HEK293T (cell line): ENCODE results near the gene DEUP1.

Experiments
- CTCF ChIA-PET: fragments of 350-600 bp; formaldehyde crosslinking; extraction: SDS; loops from one replicate; lab custom pipeline; 2021; ENCODE audit warnings: antibody characterized with exemption, inconsistent platforms; lab: Yijun Ruan, JAX
- POLR2A ChIA-PET: fragments of 350-600 bp; formaldehyde crosslinking; extraction: SDS; loops from one replicate; lab custom pipeline; 2020; ENCODE audit warnings: antibody characterized with exemption, inconsistent platforms; lab: Yijun Ruan, JAX
- DNase-seq: peaks from one replicate; pipeline ENCODE4 v3.0.0; 2012; ENCODE audit warnings: mixed read lengths; ENCODE audit errors: extremely low spot score
- ARNT ChIP-seq: fragments of 450-650 bp; IDR thresholded peaks from 2 replicates; pipeline ENCODE4 v1.6.1; 2017; ENCODE audit warnings: mild to moderate bottlenecking
- BHLHE40 ChIP-seq: fragments of 450-650 bp; IDR thresholded peaks from 2 replicates; pipeline ENCODE4 v1.6.1; 2016; ENCODE audit warnings: mild to moderate bottlenecking, moderate library complexity, borderline replicate concordance
- CTBP1 ChIP-seq: fragments of 450-650 bp; IDR thresholded peaks from 2 replicates; pipeline ENCODE4 v1.6.1; 2016; ENCODE audit warnings: borderline replicate concordance
- ELF4 ChIP-seq: fragments of 450-650 bp; IDR thresholded peaks from 2 replicates; pipeline ENCODE4 v1.6.1; 2017; ENCODE audit warnings: antibody characterized with exemption
- FOXA1 ChIP-seq: fragments of 450-650 bp; IDR thresholded peaks from 2 replicates; pipeline ENCODE4 v1.6.1; 2016; ENCODE audit warnings: mild to moderate bottlenecking
- FOXK2 ChIP-seq: fragments of 450-650 bp; IDR thresholded peaks from 2 replicates; pipeline ENCODE4 v1.6.1; 2016; ENCODE audit warnings: mild to moderate bottlenecking
- FOXM1 ChIP-seq: fragments of 450-650 bp; IDR thresholded peaks from 2 replicates; pipeline ENCODE4 v1.6.1; 2017; ENCODE audit warnings: mild to moderate bottlenecking, borderline replicate concordance
- HDGF ChIP-seq: fragments of 450-650 bp; IDR thresholded peaks from 2 replicates; pipeline ENCODE4 v1.6.1; 2017; ENCODE audit warnings: antibody characterized with exemption, borderline replicate concordance
- L3MBTL2 ChIP-seq: fragments of 450-650 bp; conservative IDR thresholded peaks from 2 replicates; pipeline ENCODE4 v1.6.1; 2016; ENCODE audit warnings: mild to moderate bottlenecking
- LEF1 ChIP-seq: fragments of 450-650 bp; IDR thresholded peaks from 2 replicates; pipeline ENCODE4 v1.6.1; 2017; ENCODE audit warnings: mild to moderate bottlenecking, borderline replicate concordance
- NFRKB ChIP-seq: fragments of 450-650 bp; IDR thresholded peaks from 2 replicates; pipeline ENCODE4 v1.6.1; 2016; ENCODE audit warnings: mild to moderate bottlenecking, moderate library complexity
- SP1 ChIP-seq: fragments of 450-650 bp; IDR thresholded peaks from 2 replicates; pipeline ENCODE4 v1.6.1; 2017
- SUZ12 ChIP-seq: fragments of 450-650 bp; IDR thresholded peaks from 2 replicates; pipeline ENCODE4 v1.6.1; 2016; ENCODE audit warnings: mild to moderate bottlenecking
- TARDBP ChIP-seq: fragments of 450-650 bp; IDR thresholded peaks from 2 replicates; pipeline ENCODE4 v1.6.1; 2016
- ZNF384 ChIP-seq: fragments of 450-650 bp; IDR thresholded peaks from 2 replicates; pipeline ENCODE4 v1.6.1; 2016
- TF ChIP-seq, protein P1 (sequence below): fragments of 450-650 bp; IDR thresholded peaks from 2 replicates; pipeline ENCODE4 v1.6.1; 2016

Gene DEUP1

DNA sequence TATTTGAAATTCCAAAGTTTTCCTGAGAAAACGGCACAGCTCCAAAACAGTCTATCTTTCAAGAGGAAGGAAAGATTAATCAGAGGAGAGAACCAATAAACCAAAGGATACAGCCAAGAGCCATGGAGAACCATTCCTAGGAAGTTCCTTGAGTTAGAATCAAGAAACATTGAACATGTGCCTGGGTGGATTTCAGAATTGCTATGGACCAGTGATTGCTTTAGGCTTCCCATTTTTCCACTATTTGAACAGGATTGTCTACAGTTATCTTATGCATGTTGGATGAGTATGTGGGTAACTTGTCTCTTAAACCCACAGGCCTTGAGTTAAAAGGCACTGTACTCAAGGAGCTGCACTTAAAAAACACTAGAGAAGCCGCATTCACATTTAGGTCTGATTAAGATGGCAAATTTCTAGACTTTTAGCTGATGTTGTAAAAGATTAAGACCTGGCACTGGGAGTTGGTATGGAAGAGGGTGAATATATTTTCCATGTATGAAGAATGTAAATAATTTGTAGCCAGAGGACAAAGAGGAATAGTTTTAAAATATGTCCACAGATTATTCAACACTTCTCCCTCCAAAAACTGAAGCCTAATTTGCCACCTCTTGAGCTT, 11.2 kb upstream of the DEUP1 start:
- POLR2A ChIA-PET: no interaction called here
- TF ChIP-seq, protein P1, sequence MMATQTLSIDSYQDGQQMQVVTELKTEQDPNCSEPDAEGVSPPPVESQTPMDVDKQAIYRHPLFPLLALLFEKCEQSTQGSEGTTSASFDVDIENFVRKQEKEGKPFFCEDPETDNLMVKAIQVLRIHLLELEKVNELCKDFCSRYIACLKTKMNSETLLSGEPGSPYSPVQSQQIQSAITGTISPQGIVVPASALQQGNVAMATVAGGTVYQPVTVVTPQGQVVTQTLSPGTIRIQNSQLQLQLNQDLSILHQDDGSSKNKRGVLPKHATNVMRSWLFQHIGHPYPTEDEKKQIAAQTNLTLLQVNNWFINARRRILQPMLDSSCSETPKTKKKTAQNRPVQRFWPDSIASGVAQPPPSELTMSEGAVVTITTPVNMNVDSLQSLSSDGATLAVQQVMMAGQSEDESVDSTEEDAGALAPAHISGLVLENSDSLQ: no peak
- TF ChIP-seq TARDBP (no peak), L3MBTL2 (no peak), SUZ12 (no peak), ELF4 (no peak), FOXM1 (no peak), SP1 (no peak), CTBP1 (no peak), ZNF384 (no peak), LEF1 (no peak), ARNT (no peak), FOXA1 (no peak)
- no peak for DNase-seq
- CTCF ChIA-PET: no interaction called here

DNA sequence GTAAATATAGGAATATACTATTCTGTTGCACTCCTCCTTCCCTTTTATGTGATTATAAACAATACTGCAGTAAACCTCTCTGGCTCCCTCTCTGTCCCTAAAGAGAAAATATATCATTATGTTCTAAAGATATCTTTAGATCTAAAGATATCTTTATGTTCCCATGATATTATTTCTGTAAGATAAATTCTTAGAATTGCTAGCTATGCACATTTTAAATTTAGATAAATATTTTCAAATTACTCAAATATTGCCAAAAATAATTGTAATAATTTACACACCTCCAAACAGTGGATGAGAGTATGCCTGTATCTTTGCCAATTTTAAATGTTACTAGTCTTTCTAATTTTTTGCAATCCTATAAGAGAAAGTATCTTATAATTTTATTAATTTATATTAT, 10.3 kb upstream of the DEUP1 start:
- TF ChIP-seq HDGF: no peak
- TF ChIP-seq LEF1: no peak
- no peak for TF ChIP-seq L3MBTL2
- TF ChIP-seq ARNT: no peak
- TF ChIP-seq ELF4: no peak
- no peak for TF ChIP-seq ZNF384
- TF ChIP-seq SUZ12: no peak
- no peak for TF ChIP-seq FOXK2
- TF ChIP-seq TARDBP: no peak
- no peak for TF ChIP-seq CTBP1
- TF ChIP-seq, protein P1: no peak
- CTCF ChIA-PET: interaction anchor here (0.6 kb wide), 1 partner anchor 26 kb away, joined by 3 read pairs; no protein-coding TSS in a partner anchor
- DNase-seq: no peak
- POLR2A ChIA-PET: no interaction called here

DNA sequence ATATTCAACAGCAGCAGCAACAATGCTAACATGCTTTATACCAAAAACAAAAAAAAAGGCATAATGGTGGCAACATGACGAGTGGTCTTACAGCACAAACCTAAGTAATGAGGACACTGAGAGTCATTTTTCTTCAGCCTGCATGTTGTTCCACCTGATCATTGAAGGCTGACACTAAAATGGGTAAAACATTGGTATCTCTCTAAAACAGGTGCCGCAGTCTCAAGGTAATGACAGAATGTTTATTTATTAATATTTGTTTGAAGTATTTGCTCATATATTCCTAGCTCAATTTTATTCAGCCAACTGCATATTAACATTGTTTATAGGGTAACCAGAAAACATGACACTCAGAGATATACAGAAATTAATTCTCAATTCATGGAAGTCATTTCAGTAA, 8.3 kb upstream of the DEUP1 start:
- ChIA-PET POLR2A (no interaction called here), CTCF (no interaction called here)
- TF ChIP-seq FOXA1: no peak
- no peak for TF ChIP-seq NFRKB
- no peak for TF ChIP-seq CTBP1
- TF ChIP-seq HDGF: no peak
- no peak for TF ChIP-seq LEF1
- no peak for TF ChIP-seq BHLHE40
- no peak for TF ChIP-seq SP1
- no peak for TF ChIP-seq ARNT
- no peak for TF ChIP-seq FOXK2
- DNase-seq: no peak

DNA sequence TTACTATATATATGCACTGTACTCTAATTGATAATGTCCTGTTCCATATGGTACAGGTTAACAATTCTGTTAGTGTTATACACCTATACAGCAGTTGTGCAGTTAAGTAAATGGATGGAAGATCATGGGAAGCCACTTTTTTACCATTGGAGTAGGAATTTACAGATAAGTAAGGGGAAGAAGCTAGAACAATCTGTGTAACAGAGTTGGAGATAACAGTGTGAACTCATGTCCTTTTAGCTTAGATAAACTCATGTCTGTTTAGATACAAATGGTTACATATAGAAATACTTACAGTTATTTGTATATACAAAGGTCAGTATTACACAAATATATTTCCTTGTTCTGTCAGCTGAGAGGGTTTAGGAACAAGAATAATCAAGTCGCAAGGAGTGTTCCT, 6.8 kb upstream of the DEUP1 start:
- CTCF ChIA-PET: no interaction called here
- POLR2A ChIA-PET: no interaction called here
- TF ChIP-seq TARDBP: no peak
- TF ChIP-seq FOXK2: no peak
- no peak for TF ChIP-seq LEF1
- TF ChIP-seq HDGF: no peak
- no peak for TF ChIP-seq BHLHE40
- no peak for TF ChIP-seq NFRKB
- TF ChIP-seq CTBP1: no peak
- no peak for TF ChIP-seq ZNF384
- TF ChIP-seq FOXM1: no peak
- TF ChIP-seq FOXA1: no peak
- TF ChIP-seq SUZ12: no peak
- no peak for TF ChIP-seq ELF4
- TF ChIP-seq ARNT: no peak
- no peak for TF ChIP-seq SP1
- TF ChIP-seq, protein P1: no peak
- no peak for DNase-seq

DNA sequence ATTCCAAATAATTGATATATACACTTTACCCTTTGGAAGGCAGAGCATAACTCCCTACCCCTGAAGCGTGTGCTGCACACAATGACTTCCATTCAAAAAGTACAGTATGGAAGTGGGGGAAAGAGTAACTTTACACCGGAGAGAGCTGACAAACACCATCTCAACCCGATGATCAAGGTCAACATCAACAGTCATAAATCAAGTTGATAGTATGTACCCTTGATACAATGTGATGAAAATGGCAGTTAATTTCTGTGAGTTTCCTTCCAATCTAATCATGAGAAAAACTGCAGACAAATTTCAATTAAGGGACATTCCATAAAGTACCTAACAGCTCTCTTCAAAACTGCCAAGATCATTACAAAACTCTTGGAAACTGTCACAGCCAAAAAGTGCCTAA, 6.0 kb upstream of the DEUP1 start:
- TF ChIP-seq NFRKB: no peak
- no peak for TF ChIP-seq CTBP1
- TF ChIP-seq ELF4: no peak
- TF ChIP-seq SUZ12: no peak
- no peak for TF ChIP-seq FOXK2
- CTCF ChIA-PET: no interaction called here
- no peak for DNase-seq
- POLR2A ChIA-PET: no interaction called here

DNA sequence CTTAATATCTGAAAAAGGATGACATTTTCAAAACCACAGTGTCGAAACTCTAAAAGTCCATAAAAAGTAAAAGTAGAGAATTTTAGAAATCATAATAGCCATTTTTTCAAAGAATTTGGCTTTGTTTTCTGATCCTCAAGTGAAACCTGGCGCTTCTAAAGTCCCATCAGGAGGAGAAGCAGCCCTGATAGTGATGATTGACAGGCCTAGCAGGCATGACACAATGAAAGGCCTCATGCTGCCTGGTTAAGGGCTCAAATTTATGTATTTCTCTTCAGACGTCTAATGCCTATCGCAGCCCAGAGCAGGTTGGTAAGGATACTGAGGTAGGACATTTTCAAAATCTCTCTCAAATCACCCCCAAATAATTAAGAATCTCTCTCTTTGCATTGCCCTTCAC, 3.9 kb upstream of the DEUP1 start:
- ChIA-PET POLR2A (no interaction called here), CTCF (no interaction called here)
- no peak for DNase-seq
- TF ChIP-seq, protein P1: peak; percentile 40; the same call in 1 of the 2 replicates
- TF ChIP-seq ARNT: no peak
